CD1c-positive myeloid dendritic cell (primary cell): Measurements from ENCODE around the gene RFX3.
A peak's percentile ranks its signal among the peaks of the same experiment; 100 is the strongest.

Experiments used
- DNase-seq: peaks from one replicate; pipeline ENCODE4 v3.0.0-alpha.2; 2016; ENCODE audit errors: extremely low spot score

The RFX3 gene

GRCh38 chr9:3477236-3477834 lies 48.5 kb downstream of the RFX3 start:
- no peak for DNase-seq

- no peak for DNase-seq
These were observed 50.3 kb downstream of the RFX3 start for GRCh38 chr9:3475300-3476020.

GRCh38 chr9:3474821-3475220 lies 51.0 kb downstream of the RFX3 start:
- no peak for DNase-seq

GRCh38 chr9:3473405-3473804 lies 52.4 kb downstream of the RFX3 start:
- no peak for DNase-seq

- no peak for DNase-seq
These were observed 53.9 kb downstream of the RFX3 start for GRCh38 chr9:3471883-3472282.

- no peak for DNase-seq
These were observed 57.2 kb downstream of the RFX3 start for GRCh38 chr9:3468421-3469205.

- peak; percentile 62 for DNase-seq
These were observed 58.1 kb downstream of the RFX3 start for GRCh38 chr9:3467593-3468219.

GRCh38 chr9:3464033-3464638 lies 61.7 kb downstream of the RFX3 start:
- no peak for DNase-seq

- no peak for DNase-seq
These were observed 66.9 kb downstream of the RFX3 start for GRCh38 chr9:3458806-3459475.

GRCh38 chr9:3457175-3457574 lies 68.6 kb downstream of the RFX3 start:
- DNase-seq, result no peak

GRCh38 chr9:3455717-3456116 lies 70.1 kb downstream of the RFX3 start:
- no peak for DNase-seq

- DNase-seq, result no peak
These were observed 70.7 kb downstream of the RFX3 start for GRCh38 chr9:3455094-3455493.

- no peak for DNase-seq
These were observed 73.8 kb downstream of the RFX3 start for GRCh38 chr9:3451956-3452355.

- DNase-seq, result no peak
These were observed 78.0 kb downstream of the RFX3 start for GRCh38 chr9:3447788-3448187.

GRCh38 chr9:3447143-3447542 lies 78.7 kb downstream of the RFX3 start:
- DNase-seq, result no peak

GRCh38 chr9:3446313-3446712 lies 79.5 kb downstream of the RFX3 start:
- DNase-seq, result no peak

GRCh38 chr9:3444016-3444415 lies 81.8 kb downstream of the RFX3 start:
- DNase-seq, result no peak

GRCh38 chr9:3441197-3441816 lies 84.5 kb downstream of the RFX3 start:
- peak; percentile 69 for DNase-seq

- DNase-seq, result no peak
These were observed 89.0 kb downstream of the RFX3 start for GRCh38 chr9:3436629-3437420.

GRCh38 chr9:3435732-3436131 lies 90.1 kb downstream of the RFX3 start:
- no peak for DNase-seq
